PFSK-1 (cell line): Measurements from ENCODE around the gene SGPP1.

Source experiments
- FOXP2 ChIP-seq: optimal IDR thresholded peaks from 2 replicates; pipeline ENCODE3; 2011; ENCODE audit warnings: borderline replicate concordance, control low read depth, inconsistent platforms; ENCODE audit not compliant: insufficient read depth; ENCODE audit errors: extremely low read length, extremely low read depth
- POLR2AphosphoS5 ChIP-seq: IDR thresholded peaks from 2 replicates; pipeline ENCODE4 v1.6.1; 2012; ENCODE audit warnings: low read depth, mild to moderate bottlenecking, control low read depth, low read length, moderate library complexity
- REST ChIP-seq, 2 experiments: IDR thresholded peaks; 2 replicates each; pipeline versions ENCODE4 v1.6.1 to v1.8.0; 2011 to 2012; ENCODE audit warnings: low read depth in 2 of 2, low read length in 2 of 2, control low read depth in 1 of 2, inconsistent platforms in 1 of 2, mild to moderate bottlenecking in 1 of 2, moderate library complexity in 1 of 2; ENCODE audit not compliant: insufficient read depth in 1 of 2
- SIN3A ChIP-seq: IDR thresholded peaks from 2 replicates; pipeline ENCODE4 v1.6.1; 2012; ENCODE audit warnings: mild to moderate bottlenecking, low read length, moderate library complexity, borderline replicate concordance; ENCODE audit not compliant: insufficient read depth
- TAF1 ChIP-seq: IDR thresholded peaks from 2 replicates; pipeline ENCODE4 v1.6.1; 2012; ENCODE audit warnings: low read length, control low read depth, borderline replicate concordance; ENCODE audit not compliant: insufficient read depth

GRCh38 chr14:63761351-63762117, 33.7 kb upstream of the SGPP1 start:
- TF ChIP-seq POLR2AphosphoS5 (no peak), TAF1 (no peak), REST (IDR thresholded peaks at IDR 0.05; ENCODE audit: insufficient read depth in 1 of 2, low read depth in 2 of 2, low read length in 2 of 2) (no peak), SIN3A (no peak), FOXP2 (no peak)
